GM23338 (cell line): ENCODE results near the gene PPFIA1.

Experiments
- ZNF331 ChIP-seq: fragments of 250-450 bp; sonication (Bioruptor Pico); IDR thresholded peaks from 2 replicates; pipeline ENCODE4 v1.5.0; 2020; ENCODE audit warnings: low read depth, mild to moderate bottlenecking, moderate library complexity
- TF ChIP-seq, protein P1 (sequence below), 2 experiments: fragments of 200-600 bp in 1 of 2; sonication (generic) in 1 of 2; conservative IDR thresholded peaks; 2 replicates each; pipeline versions ENCODE4 v1.5.1 to v1.6.1; 2016 to 2017; ENCODE audit warnings: antibody characterized with exemption in 2 of 2, low read depth in 2 of 2, mild to moderate bottlenecking in 2 of 2, moderate library complexity in 1 of 2

DNA sequence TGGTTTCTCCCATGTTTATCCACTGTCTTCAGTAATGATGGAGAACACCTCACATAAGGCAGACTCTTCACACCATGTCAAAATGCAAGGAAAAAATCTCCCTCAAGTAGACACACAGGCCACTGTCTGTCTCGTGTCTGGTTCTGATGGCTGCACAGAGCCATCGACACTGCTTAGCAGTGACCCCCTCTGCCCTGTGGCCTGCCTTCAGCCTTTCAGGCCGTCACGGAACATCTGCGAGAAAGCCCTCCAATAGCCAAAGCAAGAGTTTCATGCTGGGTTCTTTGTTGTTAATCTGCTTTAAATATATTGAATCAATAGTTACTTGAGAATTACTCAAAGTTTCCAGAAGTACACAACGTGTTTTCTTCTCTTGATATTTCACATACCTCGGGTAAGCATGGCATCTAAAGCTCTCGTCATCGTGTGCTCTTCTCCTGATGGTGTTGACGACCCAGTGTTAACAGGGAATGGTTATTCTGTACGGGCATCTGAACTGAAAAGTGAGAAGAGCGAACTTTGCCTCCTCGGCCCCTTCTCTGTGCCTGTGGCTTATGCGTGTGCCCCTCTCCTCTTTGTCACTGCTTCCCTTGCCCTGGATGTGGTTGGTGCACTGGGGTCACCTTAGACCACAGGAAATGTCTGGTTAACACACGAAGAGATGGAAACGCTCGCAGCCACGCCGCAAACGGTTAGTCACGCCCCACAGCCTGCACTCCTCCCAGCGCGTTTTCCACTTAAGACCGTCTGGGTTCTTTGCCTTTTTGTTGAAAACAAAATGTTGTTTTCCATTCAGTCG, 94.5 kb downstream of the PPFIA1 start:
- TF ChIP-seq, protein P1, sequence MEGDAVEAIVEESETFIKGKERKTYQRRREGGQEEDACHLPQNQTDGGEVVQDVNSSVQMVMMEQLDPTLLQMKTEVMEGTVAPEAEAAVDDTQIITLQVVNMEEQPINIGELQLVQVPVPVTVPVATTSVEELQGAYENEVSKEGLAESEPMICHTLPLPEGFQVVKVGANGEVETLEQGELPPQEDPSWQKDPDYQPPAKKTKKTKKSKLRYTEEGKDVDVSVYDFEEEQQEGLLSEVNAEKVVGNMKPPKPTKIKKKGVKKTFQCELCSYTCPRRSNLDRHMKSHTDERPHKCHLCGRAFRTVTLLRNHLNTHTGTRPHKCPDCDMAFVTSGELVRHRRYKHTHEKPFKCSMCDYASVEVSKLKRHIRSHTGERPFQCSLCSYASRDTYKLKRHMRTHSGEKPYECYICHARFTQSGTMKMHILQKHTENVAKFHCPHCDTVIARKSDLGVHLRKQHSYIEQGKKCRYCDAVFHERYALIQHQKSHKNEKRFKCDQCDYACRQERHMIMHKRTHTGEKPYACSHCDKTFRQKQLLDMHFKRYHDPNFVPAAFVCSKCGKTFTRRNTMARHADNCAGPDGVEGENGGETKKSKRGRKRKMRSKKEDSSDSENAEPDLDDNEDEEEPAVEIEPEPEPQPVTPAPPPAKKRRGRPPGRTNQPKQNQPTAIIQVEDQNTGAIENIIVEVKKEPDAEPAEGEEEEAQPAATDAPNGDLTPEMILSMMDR (conservative IDR thresholded peaks at IDR 0.05; ENCODE audit: low read depth in 2 of 2), result no peak
- no peak for TF ChIP-seq ZNF331 (CRISPR knock-in tag)
